ENCODE results near the gene TRPC4.

The TRPC4 gene

DNA sequence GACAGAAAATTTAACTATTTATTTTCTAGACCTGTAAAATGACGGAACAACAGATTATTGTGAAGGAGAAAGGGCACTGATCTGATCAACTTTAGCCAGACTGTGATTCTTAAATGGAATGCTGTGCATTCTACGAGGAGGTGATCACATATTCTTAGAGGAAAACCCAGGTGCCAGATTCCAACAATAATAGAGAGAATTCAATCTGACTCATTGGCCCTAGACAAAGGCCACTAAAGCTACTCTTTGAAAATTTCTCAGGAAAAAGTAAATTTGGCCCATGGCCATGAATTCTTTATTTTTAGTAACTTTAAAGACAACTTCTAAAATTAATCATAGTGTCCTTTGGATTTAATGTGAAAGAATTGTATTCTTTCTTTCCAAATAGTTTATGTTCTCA, 212.4 kb downstream of the TRPC4 start:
- DNase-seq: no peak
- Mint-ChIP-seq H3K4me1 (no peaks in the 10 kb centered on the region), H3K4me3 (no peak overlapping the region), H3K9me3 (no peaks in the 10 kb centered on the region), H3K27ac (no peak overlapping the region), H3K36me3 (ENCODE audit: low read depth) (no peaks in the 10 kb centered on the region), H3K27me3 (ENCODE audit: low read depth, poor library complexity) (no peaks in the 10 kb centered on the region)
- TF ChIP-seq, protein P1, sequence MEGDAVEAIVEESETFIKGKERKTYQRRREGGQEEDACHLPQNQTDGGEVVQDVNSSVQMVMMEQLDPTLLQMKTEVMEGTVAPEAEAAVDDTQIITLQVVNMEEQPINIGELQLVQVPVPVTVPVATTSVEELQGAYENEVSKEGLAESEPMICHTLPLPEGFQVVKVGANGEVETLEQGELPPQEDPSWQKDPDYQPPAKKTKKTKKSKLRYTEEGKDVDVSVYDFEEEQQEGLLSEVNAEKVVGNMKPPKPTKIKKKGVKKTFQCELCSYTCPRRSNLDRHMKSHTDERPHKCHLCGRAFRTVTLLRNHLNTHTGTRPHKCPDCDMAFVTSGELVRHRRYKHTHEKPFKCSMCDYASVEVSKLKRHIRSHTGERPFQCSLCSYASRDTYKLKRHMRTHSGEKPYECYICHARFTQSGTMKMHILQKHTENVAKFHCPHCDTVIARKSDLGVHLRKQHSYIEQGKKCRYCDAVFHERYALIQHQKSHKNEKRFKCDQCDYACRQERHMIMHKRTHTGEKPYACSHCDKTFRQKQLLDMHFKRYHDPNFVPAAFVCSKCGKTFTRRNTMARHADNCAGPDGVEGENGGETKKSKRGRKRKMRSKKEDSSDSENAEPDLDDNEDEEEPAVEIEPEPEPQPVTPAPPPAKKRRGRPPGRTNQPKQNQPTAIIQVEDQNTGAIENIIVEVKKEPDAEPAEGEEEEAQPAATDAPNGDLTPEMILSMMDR (IDR thresholded peaks at IDR 0.05): no peak

DNA sequence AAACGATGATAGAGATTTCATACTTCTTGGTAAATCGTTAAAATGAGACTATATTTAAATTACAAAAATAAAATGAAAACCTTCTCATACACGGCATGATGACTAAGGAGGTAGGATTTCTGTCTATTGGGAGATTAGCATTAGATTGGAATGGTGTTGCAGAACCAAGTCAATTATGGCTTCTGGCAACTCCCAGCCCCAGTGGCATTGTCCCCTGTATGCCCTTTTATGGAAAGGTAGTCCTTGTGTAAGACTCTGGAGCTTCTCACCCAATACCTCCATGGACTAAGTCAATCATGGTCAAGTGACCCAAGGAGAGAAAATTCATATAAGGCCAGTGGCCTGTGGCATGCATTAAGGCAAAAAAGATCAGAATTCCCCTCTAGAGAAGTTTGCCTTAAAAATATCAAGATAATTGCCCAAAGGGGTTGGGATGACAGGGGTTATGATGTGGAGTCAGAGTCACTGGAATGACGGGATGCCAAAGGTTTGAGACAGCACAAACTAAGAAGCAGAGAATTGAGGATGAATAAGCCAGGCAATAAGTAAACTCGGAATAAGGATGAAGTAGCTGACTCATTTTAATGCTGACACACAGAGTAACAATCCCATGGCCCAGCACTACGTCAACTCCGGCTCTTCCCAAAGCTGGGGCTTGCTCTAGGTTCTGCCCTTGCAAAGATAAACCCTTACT, 213.2 kb downstream of the TRPC4 start:
- Mint-ChIP-seq H3K9me3 (no peaks in the 10 kb centered on the region), H3K36me3 (ENCODE audit: low read depth) (no peaks in the 10 kb centered on the region), H3K27ac (peak overlapping the region; percentile 16), H3K27me3 (ENCODE audit: low read depth, poor library complexity) (no peaks in the 10 kb centered on the region), H3K4me1 (peaks cover 3% of the 10 kb centered on the region), H3K4me3 (no peak overlapping the region)
- TF ChIP-seq, protein P1 (IDR thresholded peaks at IDR 0.05): no peak
- DNase-seq: no peak

DNA sequence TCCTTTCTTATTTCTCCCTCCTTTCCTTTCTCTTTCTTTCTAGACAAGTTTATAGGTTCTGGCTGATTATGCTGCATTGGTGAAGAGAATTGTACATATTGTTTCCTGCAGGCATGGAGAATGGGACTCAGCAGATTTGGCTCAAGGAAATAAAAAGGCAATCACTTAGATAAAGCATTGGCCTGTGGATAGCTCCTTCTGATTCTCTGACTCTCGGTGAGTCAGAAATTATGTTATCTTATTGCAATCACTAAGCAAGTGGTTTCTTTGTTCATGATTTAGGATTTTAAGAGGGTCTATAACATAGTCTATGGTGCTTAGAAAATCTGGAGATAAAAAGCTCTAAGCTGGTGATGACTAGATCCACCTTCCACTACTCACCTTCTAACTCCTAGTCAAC, 217.0 kb downstream of the TRPC4 start:
- no peak for DNase-seq
- Mint-ChIP-seq H3K27ac (no peak overlapping the region), H3K4me1 (peaks cover 3% of the 10 kb centered on the region), H3K9me3 (peaks cover 4% of the 10 kb centered on the region), H3K4me3 (no peak overlapping the region), H3K27me3 (ENCODE audit: low read depth, poor library complexity) (no peaks in the 10 kb centered on the region), H3K36me3 (ENCODE audit: low read depth) (peaks cover 4% of the 10 kb centered on the region)
- TF ChIP-seq, protein P1 (IDR thresholded peaks at IDR 0.05): no peak

DNA sequence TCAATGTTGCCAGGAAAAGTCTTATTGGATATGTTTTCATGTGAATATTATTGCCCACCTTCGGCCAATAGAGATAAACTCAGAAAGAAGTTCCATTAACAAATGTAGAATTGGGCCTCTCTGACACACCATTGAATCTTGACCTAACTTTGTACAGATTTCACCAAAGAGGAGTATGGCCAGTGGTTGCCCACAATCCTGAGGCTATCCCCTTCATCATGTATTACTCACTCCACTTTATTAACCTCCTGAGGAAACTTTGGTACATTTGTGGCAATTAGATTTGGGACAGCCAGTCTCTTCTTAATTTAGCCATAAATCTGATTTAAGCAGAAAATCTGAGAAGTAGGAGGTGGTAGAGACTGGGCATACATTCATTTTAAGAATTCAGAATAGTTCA, 217.7 kb downstream of the TRPC4 start:
- H3K4me1 Mint-ChIP-seq: peaks cover 10% of the 10 kb centered on the region
- TF ChIP-seq, protein P1 (IDR thresholded peaks at IDR 0.05): no peak
- no peak overlapping the region for H3K27ac Mint-ChIP-seq
- peaks cover 4% of the 10 kb centered on the region for H3K9me3 Mint-ChIP-seq
- no peaks in the 10 kb centered on the region for H3K27me3 Mint-ChIP-seq (ENCODE audit: low read depth, poor library complexity)
- no peak overlapping the region for H3K4me3 Mint-ChIP-seq
- H3K36me3 Mint-ChIP-seq (ENCODE audit: low read depth): peaks cover 4% of the 10 kb centered on the region
- DNase-seq: no peak

DNA sequence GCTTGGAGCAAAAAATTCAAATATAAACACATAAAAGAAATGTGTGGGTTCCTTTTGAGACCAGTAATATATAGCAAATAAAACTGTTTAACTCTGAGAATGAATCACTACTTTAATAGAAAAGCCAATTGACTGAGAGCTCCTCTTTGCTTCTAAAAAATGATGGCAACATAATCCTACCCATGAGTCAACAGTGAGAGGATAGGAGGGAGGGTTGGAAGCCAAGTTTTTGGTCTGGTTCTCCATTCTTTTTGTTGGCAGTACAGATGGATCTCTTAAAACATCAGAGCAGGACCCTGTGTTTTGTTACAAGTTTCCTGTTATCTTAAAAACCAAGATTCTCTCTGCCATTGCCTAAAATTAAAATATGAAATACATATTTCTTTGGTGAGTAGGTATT, 221.0 kb downstream of the TRPC4 start:
- DNase-seq: no peak
- H3K9me3 Mint-ChIP-seq: peaks cover 4% of the 10 kb centered on the region
- TF ChIP-seq, protein P1 (IDR thresholded peaks at IDR 0.05): no peak
- peaks cover 4% of the 10 kb centered on the region for H3K36me3 Mint-ChIP-seq (ENCODE audit: low read depth)
- H3K4me1 Mint-ChIP-seq: peaks cover 31% of the 10 kb centered on the region
- H3K4me3 Mint-ChIP-seq: no peak overlapping the region
- H3K27me3 Mint-ChIP-seq (ENCODE audit: low read depth, poor library complexity): no peaks in the 10 kb centered on the region
- no peak overlapping the region for H3K27ac Mint-ChIP-seq

DNA sequence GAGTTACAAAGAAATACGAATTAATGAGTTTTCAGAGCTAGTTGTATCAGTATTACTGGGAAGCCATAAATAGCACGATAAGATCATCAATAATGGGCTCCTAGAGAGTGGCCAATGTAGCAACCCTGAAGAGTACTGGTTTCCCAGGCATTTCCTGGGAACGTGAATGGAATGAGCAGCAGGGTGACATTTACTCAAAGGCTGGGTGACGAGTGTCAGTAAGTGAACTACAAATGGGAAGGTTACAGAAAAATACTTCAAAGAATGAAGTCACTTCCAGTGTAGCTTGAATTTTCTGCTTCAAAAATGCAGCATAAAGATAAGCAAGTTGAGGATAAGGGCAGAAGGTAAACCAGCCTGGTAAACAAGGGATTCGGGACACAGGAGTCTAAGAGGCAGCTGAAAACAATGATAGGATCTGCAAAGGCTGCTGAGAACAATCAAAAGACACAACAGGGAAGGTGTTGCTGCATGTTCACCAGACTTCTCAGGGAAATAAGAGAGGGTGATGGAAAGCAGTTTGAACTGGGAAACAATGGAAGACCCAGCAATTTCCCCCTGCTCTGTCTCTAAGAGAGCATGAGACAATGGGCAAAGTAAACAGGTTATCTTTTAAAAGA, 222.4 kb downstream of the TRPC4 start:
- Mint-ChIP-seq H3K36me3 (ENCODE audit: low read depth) (peaks cover 4% of the 10 kb centered on the region), H3K27ac (peak overlapping the region; percentile 69), H3K4me3 (no peak overlapping the region), H3K4me1 (peaks cover 45% of the 10 kb centered on the region), H3K9me3 (peaks cover 4% of the 10 kb centered on the region), H3K27me3 (ENCODE audit: low read depth, poor library complexity) (no peaks in the 10 kb centered on the region)
- TF ChIP-seq, protein P1 (IDR thresholded peaks at IDR 0.05): no peak
- DNase-seq: no peak
